Germinal center (tissue), 1 donor: ENCODE measurements around the gene SHD.
"Not testable (repeated sequence)": the region's sequence is repeated elsewhere in the genome, so short reads cannot be mapped to it uniquely, and the experiment has no call there.

Experiments used
- DNase-seq: peaks from one replicate; pipeline ENCODE4 v3.0.0; 2012; ENCODE audit warnings: mixed read lengths, low spot score

Gene SHD, protein sequence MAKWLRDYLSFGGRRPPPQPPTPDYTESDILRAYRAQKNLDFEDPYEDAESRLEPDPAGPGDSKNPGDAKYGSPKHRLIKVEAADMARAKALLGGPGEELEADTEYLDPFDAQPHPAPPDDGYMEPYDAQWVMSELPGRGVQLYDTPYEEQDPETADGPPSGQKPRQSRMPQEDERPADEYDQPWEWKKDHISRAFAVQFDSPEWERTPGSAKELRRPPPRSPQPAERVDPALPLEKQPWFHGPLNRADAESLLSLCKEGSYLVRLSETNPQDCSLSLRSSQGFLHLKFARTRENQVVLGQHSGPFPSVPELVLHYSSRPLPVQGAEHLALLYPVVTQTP

GRCh38 chr19:4278419-4279266 is at the start of gene SHD:
Gene SHD, plus strand, starts transcription at chr19:4279266. Its CDS starts 798 bp downstream, at chr19:4280064.
- DNase-seq, result no peak

GRCh38 chr19:4230237-4230636 is 48.8 kb upstream of the SHD start:
- DNase-seq, result not testable (repeated sequence)

- DNase-seq, result not testable (repeated sequence)
Measured at GRCh38 chr19:4231521-4231920, 47.5 kb upstream of the SHD start.

- not testable (repeated sequence) for DNase-seq
Measured at GRCh38 chr19:4232139-4232538, 46.9 kb upstream of the SHD start.

DNA sequence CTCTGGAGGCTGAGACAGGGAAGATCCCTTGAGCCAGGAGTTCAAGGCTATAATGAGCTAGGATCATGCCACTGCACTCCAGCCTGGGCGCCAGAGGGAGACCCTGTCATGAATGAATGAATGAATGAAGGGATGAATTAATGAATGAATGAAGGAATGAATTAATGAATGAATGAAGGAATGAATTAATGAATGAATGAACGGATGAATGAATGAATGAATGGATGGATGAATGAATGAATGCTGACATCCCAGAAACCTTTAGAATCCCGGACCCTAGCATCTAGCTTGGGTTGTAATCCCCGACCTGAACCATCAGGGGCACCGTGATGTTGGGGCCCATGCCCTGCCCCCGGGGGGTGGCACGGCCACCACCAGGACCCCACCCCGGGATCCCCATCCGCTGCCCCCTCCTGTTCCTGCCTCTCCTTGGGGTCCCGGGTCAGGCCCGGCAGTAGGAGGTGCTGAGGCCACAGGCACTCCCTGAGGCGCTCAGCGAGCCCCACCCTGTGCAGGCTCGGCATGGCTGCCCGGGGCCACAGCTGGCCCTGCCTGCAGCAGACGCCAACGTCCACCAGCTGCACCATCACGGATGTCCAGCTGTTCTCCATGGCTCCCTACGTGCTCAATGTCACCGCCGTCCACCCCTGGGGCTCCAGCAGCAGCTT is 46.3 kb upstream of the SHD start:
- no peak for DNase-seq

DNA sequence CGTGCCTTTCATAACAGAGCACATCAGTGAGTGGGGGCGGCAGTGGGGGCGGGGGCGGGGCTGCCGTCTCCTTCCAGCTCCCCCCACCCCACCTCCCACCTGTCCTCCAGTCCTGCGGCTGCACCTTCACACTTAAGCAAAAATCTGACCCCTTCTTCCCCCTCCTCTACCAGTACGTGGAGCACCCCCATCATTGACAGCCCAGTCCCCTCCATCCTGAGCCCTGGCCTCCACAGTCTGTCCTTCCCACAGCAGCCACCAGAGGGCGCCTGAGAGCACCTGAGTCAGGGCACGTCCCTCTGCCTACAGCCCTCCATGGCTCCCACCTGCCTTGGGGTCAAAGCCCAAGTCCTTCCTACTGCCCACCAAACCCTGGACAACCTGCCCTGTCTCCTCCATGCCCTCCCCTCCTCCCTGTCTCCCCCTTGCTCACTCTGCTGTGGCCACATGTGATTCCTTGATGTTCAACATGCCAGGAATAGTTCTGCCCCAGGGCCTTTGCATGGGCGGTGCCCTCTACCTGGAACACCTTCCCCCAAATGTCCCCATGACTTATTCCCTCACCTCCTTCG is 45.7 kb upstream of the SHD start:
- DNase-seq, result peak; percentile 51

DNA sequence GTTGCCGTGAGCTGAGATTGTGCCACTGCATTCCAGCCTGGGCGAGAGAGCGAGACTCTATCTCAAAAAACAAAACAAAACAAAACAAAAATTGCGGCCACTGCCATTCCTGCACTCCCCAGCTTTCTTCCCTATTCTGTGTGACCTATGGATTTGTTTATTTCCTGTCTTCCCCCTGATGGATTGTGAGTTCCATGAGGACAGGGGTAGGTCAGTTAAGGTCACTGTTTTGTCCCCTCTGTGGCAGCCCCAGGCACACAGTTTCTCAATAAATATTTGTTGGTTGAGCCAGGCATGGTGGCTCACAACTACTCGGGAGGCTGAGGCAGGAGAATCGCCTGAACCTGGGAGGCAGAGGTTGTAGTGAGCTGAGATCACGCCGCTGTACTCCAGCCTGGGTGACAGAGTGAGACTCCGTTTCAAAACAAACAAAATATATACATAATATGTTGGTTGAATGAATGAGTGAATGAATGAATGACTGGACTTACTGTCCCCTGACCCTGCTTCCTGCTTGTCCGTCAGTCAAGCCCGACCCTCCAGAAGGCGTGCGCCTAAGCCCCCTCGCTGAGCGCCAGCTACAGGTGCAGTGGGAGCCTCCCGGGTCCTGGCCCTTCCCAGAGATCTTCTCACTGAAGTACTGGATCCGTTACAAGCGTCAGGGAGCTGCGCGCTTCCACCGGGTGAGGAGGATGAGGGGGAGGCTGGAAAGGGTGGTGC is 44.8 kb upstream of the SHD start:
- no peak for DNase-seq

- no peak for DNase-seq
Measured at GRCh38 chr19:4234862-4235201, 44.2 kb upstream of the SHD start.

- DNase-seq, result not testable (repeated sequence)
Measured at GRCh38 chr19:4237510-4237909, 41.6 kb upstream of the SHD start.

DNA sequence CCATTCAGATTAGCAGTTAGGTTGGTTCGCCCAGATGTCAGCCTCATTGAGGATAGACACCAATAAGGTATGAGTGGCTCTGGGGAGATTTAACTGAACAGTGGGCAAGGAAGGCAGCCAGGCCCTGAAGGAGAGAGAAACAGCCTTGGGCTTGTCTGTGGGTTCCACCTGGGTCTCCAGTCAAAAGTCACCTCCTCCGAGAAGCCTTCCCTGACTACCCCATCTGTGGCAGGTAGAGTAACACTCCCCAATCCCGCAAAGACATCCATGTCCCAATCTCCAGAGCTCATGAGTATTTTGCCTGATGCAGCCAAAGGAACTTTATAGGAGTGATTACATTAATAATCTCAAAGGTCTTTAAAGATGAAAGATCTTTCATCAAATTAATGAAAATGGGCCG is 40.2 kb upstream of the SHD start:
- no peak for DNase-seq

- DNase-seq, result no peak
Measured at GRCh38 chr19:4241824-4242430, 37.1 kb upstream of the SHD start.

- not testable (repeated sequence) for DNase-seq
Measured at GRCh38 chr19:4245938-4246337, 33.1 kb upstream of the SHD start.

- DNase-seq, result peak; percentile 100
Measured at GRCh38 chr19:4246767-4247593, 32.1 kb upstream of the SHD start, which contains the start of gene YJU2. Gene YJU2, plus strand, starts transcription at chr19:4247080. Its CDS starts 67 bp downstream, at chr19:4247147.

GRCh38 chr19:4256563-4256962 is 22.5 kb upstream of the SHD start:
- no peak for DNase-seq

GRCh38 chr19:4257025-4257424 is 22.0 kb upstream of the SHD start:
- no peak for DNase-seq

GRCh38 chr19:4258181-4258580 is 20.9 kb upstream of the SHD start:
- DNase-seq, result no peak

- DNase-seq, result no peak
Measured at GRCh38 chr19:4260613-4261191, 18.4 kb upstream of the SHD start.

DNA sequence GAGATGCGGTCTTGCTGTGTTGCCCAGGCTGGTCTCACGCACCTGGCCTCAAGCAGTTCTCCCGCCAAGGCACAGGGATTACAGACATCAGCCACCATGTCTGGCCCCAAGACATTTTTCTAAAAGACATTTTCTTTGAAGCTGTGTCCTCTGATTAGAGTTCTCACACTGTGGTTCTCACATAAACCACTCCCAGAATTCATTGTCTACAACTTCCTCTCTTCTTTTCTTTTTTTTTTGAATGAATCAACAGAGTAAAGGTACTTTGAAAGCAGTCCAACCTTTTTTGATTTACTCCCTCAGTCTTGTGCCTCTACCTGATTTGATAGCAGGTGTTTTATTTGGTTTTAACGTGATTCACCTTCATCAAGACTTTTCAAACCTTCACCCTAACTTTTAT is 14.3 kb upstream of the SHD start:
- DNase-seq, result no peak

- no peak for DNase-seq
Measured at GRCh38 chr19:4266253-4267000, 12.6 kb upstream of the SHD start.
